ENCODE measurements around the gene FAM204A. TPM values are rescaled to one million over a fixed set of nuclear protein-coding genes. Genes with fewer than 3 reads are reported as not detected.

Gene FAM204A
- polyA plus RNA-seq, 3 donors = 24.6 to 191 (median 139) TPM

- Histone ChIP-seq H3K4me1 (ENCODE audit: control insufficient read depth in 1 of 2, insufficient read depth in 2 of 2, low read length in 2 of 2) (no peaks in the 10 kb centered on the region), H3K79me2 (ENCODE audit: insufficient read depth, low read length) (no peaks in the 10 kb centered on the region), H2AFZ (ENCODE audit: insufficient read depth, low read depth, low read length, poor library complexity, severe bottlenecking) (no peak overlapping the region), H3K9ac (ENCODE audit: insufficient read depth, low read length, poor library complexity, severe bottlenecking) (no peak overlapping the region), H3K9me3 (replicated peaks in 1 of 2; ENCODE audit: control insufficient read depth in 1 of 2, insufficient read depth in 1 of 2, low read length in 2 of 2) (no peaks in the 10 kb centered on the region), H3K4me3 (replicated peaks in 1 of 3; ENCODE audit: low read depth in 2 of 3, low read length in 3 of 3) (no peak overlapping the region), H3K27me3 (ENCODE audit: control insufficient read depth in 2 of 2, insufficient read depth in 2 of 2, low read length in 2 of 2) (peaks cover 12 to 29% of the 10 kb centered on the region in 2 donors), H4K20me1 (ENCODE audit: insufficient read depth, low read length) (no peaks in the 10 kb centered on the region), H3K36me3 (replicated peaks in 1 of 2; ENCODE audit: control insufficient read depth in 1 of 2, insufficient read depth in 2 of 2, low read length in 2 of 2) (no peaks in the 10 kb centered on the region), H3K27ac (ENCODE audit: low read depth in 1 of 2, low read length in 2 of 2) (no peak overlapping the region), H3K4me2 (replicated peaks; ENCODE audit: extremely low read depth, low read length, poor library complexity, severe bottlenecking) (no peak overlapping the region)
- intact Hi-C loops (cut with micrococcal nuclease) = no loop called here
- no peaks in the 10 kb centered on the region for H3K36me3 Mint-ChIP-seq
- no peak for TF ChIP-seq CTCF (IDR thresholded peaks at IDR 0.05)
- H3K4me3 Mint-ChIP-seq = no peak overlapping the region
- WGBS (ENCODE audit: insufficient coverage) = 78% methylated on average over 5 of the region's 8 CpGs
- peaks cover 11 to 35% (median 29%) of the 10 kb centered on the region in 3 donors for H3K27me3 Mint-ChIP-seq (ENCODE audit: low read depth in 3 of 3)
- H3K9me3 Mint-ChIP-seq = peaks cover 0 to 2% (median 0%) of the 10 kb centered on the region in 7 donors
- H3K27ac Mint-ChIP-seq = no peak overlapping the region
- no peaks in the 10 kb centered on the region for H3K4me1 Mint-ChIP-seq
- DNase-seq = no peak
These were observed 86.8 kb downstream of the FAM204A start for GRCh38 chr10:118255355-118255754.

GRCh38 chr10:118254654-118255053 is 87.5 kb downstream of the FAM204A start:
- intact Hi-C loops (cut with micrococcal nuclease) = no loop called here
- Histone ChIP-seq H4K20me1 (ENCODE audit: insufficient read depth, low read length) (no peaks in the 10 kb centered on the region), H3K4me3 (replicated peaks in 1 of 3; ENCODE audit: low read depth in 2 of 3, low read length in 3 of 3) (no peak overlapping the region), H3K4me2 (replicated peaks; ENCODE audit: extremely low read depth, low read length, poor library complexity, severe bottlenecking) (no peak overlapping the region), H3K27me3 (ENCODE audit: control insufficient read depth in 2 of 2, insufficient read depth in 2 of 2, low read length in 2 of 2) (peaks cover 15 to 29% of the 10 kb centered on the region in 2 donors), H2AFZ (ENCODE audit: insufficient read depth, low read depth, low read length, poor library complexity, severe bottlenecking) (no peak overlapping the region), H3K79me2 (ENCODE audit: insufficient read depth, low read length) (no peaks in the 10 kb centered on the region), H3K9ac (ENCODE audit: insufficient read depth, low read length, poor library complexity, severe bottlenecking) (no peak overlapping the region), H3K27ac (ENCODE audit: low read depth in 1 of 2, low read length in 2 of 2) (no peak overlapping the region), H3K9me3 (replicated peaks in 1 of 2; ENCODE audit: control insufficient read depth in 1 of 2, insufficient read depth in 1 of 2, low read length in 2 of 2) (no peaks in the 10 kb centered on the region), H3K4me1 (ENCODE audit: control insufficient read depth in 1 of 2, insufficient read depth in 2 of 2, low read length in 2 of 2) (no peaks in the 10 kb centered on the region), H3K36me3 (replicated peaks in 1 of 2; ENCODE audit: control insufficient read depth in 1 of 2, insufficient read depth in 2 of 2, low read length in 2 of 2) (no peaks in the 10 kb centered on the region)
- 87% methylated on average over 3 of the region's 4 CpGs for WGBS (ENCODE audit: insufficient coverage)
- no peak for TF ChIP-seq CTCF (IDR thresholded peaks at IDR 0.05)
- Mint-ChIP-seq H3K4me3 (no peak overlapping the region), H3K27me3 (ENCODE audit: low read depth in 3 of 3) (peaks cover 11 to 33% (median 25%) of the 10 kb centered on the region in 3 donors), H3K4me1 (no peaks in the 10 kb centered on the region), H3K36me3 (no peaks in the 10 kb centered on the region), H3K9me3 (peaks cover 0 to 2% (median 0%) of the 10 kb centered on the region in 7 donors), H3K27ac (no peak overlapping the region)
- no peak for DNase-seq

Measured in CD14-positive monocyte (primary cell).